Fibroblast of mammary gland (primary cell): ENCODE results near the gene U2AF2.

Experiments used
- DNase-seq: peaks from one replicate; pipeline ENCODE4 v3.0.0-alpha.2; 2010; ENCODE audit warnings: low read depth
- H3K4me3 ChIP-seq: 2 replicates; pipeline ENCODE4 v1.5.1; 2011; ENCODE audit warnings: low read depth, mild to moderate bottlenecking, low read length, moderate library complexity; ENCODE audit not compliant: control insufficient read depth
- CTCF ChIP-seq: conservative IDR thresholded peaks from 2 replicates; pipeline ENCODE4 v1.5.1; 2011; ENCODE audit warnings: low read depth, low read length, inconsistent platforms; ENCODE audit not compliant: control insufficient read depth, insufficient read depth

The U2AF2 gene

DNA sequence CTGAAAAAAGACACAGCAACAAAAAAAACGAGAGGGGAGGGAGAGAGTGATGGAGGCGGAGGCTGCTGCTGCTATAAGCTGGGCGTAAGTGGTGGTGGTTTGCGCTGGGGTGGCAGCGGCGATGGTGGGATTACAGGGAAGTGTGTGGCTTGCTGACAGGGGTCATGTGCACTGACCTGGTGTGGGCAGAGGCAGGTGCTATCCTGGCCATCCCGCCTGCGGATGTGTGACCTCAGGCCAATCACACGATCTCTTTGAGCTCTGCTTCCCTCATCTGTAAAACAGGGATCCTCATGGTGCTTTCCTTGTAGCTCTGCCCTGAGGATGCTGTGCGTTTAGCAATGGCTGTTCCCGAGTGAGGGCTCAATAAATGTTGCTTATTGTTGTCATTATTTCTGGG lies 17.3 kb upstream of the U2AF2 start:
- DNase-seq, result no peak
- TF ChIP-seq CTCF, result no peak
- no peak overlapping the region for H3K4me3 ChIP-seq

GRCh38 chr19:55638864-55639359 lies 15.9 kb upstream of the U2AF2 start:
- DNase-seq, result peak; percentile 57
- peak; percentile 48 for TF ChIP-seq CTCF
- H3K4me3 ChIP-seq, result no peak overlapping the region

DNA sequence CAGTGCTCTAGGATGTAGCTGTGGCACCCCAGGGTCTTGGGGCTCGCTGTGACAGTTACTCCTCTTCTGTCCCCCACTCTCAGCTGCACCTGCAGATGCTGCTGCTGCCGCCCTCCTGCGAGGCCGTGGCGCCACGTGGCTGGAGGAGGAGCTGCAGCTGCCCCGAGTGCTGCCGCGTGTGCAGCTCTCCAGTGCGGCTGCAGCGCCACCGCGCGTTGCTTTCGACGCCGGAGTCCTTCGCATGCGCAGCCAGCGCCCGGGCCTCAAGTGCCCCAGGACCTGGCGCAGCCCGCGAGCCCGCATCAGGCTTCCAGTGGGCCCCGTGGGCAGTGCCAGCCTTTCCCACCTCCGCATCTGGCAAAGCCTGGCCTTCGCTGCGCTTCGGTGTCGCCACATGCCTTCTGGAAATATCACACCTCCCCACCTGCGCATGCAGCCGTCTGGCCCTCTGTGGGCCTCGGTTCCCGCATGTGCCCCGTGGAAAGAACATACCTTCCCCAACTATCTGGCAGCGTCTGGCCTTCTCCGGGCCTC lies 14.7 kb upstream of the U2AF2 start:
- TF ChIP-seq CTCF, result peak; percentile 28
- DNase-seq, result peak; percentile 73
- H3K4me3 ChIP-seq, result peak overlapping the region; percentile 38

GRCh38 chr19:55640577-55641425 lies 14.0 kb upstream of the U2AF2 start, which contains the start of gene ZNF580:
Gene ZNF580 (plus strand): TSS chr19:55641002. CDS start chr19:55642509, 1,507 bp downstream.
- peak within 1 kb of the TSS; percentile 75 for H3K4me3 ChIP-seq
- TF ChIP-seq CTCF, result no peak
- DNase-seq, result peak; percentile 72

GRCh38 chr19:55641426-55642152 lies 13.2 kb upstream of the U2AF2 start:
- no peak for TF ChIP-seq CTCF
- no peak for DNase-seq

DNA sequence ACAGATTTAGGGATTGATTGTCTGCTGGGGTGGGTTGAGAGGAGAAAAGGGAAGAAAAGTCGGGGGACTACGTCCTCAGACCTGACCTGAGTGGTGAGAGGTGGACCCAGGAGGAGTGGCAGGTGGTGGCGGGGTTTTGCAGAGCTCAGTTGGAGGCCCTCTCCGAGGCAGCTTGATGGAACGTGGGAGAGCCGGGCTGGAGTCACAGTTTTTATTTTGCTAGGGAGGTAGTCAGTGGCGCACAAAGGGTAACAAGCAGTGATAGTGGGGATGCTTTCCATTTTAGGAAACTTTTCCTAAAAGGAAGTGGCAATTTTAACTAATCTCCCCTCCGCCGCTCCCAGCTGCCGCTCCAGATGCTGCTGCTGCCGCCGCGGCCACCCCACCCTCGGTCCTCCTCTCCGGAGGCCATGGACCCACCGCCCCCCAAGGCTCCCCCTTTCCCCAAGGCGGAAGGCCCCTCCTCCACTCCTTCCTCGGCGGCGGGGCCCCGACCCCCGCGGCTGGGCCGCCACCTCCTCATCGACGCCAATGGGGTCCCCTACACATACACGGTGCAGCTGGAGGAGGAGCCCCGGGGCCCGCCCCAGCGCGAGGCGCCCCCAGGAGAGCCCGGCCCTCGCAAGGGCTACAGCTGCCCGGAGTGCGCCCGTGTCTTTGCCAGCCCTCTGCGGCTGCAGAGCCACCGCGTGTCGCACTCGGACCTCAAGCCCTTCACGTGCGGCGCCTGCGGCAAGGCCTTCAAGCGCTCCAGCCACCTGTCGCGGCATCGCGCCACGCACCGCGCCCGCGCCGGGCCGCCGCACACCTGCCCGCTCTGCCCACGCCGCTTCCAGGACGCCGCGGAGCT lies 12.5 kb upstream of the U2AF2 start:
- no peak for TF ChIP-seq CTCF
- no peak for DNase-seq
- peak overlapping the region; percentile 77 for H3K4me3 ChIP-seq

More at GRCh38 chr19:55641426-55642152, 13.2 kb upstream of the U2AF2 start:
- peak overlapping the region; percentile 75 for H3K4me3 ChIP-seq
